Embryonic facial prominence (tissue), 1 donor: ENCODE measurements around the gene DCC.

Experiments
- DNase-seq: peaks from one replicate; pipeline ENCODE4 v3.0.0-alpha.2; 2016; ENCODE audit errors: extremely low spot score

Gene DCC

DNA sequence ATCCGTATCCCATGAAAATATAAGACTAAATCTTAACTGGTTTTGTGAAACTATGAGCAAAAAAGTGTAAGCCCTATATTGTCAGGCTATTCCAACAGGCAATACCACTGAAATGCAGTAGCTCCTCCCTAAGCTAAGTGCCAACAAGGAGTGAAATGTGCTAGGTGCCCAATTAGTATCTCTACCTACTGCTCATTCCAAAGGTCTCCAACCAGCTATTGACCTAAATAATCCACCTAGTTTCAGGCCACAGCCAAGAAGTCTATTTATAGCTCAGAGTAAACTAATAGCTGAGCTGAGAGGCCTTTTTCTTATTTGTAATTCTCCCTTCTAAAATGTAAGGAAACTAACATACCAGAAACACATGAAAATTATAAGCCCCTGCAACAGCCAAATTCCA is 482.2 kb downstream of the DCC start:
- DNase-seq = no peak

DNA sequence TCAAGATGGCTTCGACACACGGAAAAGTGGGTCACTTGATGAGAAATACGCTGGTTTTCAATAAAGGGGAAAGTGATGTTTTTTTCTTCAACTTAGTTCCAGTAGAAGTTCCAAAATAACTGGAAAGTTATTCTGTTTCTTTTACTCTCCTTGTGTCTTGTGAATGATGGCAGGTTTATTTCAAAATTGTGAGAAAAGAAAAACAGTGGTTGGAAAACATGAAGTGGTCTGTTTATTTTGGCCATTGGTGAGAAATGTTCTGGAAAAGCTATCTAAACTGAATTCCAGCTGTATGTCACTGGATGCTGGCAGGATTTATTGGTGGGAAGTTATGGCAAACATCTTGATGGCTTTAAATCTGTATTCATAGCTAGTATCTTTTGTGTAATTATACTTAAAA is 484.1 kb downstream of the DCC start:
- DNase-seq = no peak

DNA sequence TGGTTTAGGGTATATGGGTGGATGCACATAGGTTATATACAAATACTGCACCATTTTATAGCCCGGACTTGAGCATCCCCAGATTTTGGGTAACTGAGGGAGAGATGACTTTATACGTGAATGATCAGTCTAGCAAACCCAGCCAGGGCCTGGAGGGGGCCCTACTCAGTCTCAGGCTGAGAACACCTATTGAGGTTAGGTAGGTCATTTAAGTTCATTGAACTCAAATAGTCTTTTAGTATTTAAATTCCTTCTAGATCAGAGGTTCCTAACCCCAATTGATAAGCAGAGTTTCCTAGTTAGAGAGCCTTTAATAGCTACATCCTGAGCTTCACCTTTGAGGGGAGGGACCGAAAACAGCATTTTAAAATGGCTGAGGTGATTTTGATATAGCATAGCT is 487.0 kb downstream of the DCC start:
- DNase-seq = no peak

DNA sequence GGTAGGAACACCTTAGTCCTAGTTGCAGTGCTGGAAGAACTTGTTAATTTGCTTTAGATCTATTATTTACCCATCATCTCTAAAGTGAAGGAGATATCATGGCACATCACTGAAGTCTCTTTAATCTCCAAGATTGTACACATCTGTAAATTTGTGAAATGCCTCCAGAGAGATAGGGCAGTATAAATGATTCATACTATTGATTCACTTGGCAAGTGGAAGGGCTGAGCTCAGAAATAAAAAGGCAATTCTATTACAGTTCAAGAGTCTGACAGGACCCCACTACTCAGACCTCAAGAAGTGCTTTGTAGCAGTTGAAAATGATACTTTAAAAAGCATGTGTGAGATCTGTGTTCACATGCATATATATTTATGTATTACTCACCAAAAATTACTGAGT is 489.3 kb downstream of the DCC start:
- DNase-seq = no peak

DNA sequence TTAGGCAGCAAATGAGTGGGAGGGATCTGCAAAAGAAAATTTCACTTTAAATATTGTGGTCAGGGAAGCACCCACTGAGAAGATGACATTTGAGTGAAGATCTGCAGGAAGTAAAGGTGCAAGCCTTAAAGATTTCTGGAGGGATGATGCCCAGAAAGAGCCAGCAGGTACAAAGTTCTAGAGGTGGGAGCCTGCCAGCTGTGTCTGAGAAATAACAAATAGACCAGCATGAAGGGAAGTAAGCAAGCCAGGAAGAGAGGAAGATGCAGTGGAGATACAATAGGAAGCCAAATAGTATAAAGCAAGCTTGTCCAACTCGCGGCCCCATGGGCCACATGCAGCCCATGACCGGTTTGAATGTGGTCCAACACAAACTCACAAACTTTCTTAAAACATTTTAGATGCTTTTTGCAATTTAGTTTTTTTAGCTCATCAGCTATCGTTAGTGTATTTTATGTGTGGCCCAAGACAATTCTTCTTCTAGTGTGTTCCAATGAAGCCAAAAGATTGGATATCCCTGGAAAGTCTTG is 489.9 kb downstream of the DCC start:
- no peak for DNase-seq

DNA sequence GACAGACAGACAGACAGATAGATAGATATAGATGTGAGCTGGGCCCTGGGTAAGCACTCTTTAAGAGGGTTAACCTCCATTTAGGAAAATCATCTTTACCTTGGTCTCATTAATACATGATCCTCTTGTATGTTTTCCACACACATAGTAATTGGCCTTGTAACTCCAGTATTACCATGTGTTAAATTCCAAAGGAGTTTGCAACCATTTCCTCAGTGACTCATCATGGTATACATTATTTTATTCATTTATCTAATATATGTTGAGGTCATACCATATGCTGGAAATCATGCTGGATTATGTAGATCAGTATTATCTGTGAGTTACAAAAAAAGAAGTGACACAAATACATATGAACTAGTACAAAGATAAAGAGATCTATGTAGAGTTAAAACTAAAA is 504.3 kb downstream of the DCC start:
- no peak for DNase-seq

DNA sequence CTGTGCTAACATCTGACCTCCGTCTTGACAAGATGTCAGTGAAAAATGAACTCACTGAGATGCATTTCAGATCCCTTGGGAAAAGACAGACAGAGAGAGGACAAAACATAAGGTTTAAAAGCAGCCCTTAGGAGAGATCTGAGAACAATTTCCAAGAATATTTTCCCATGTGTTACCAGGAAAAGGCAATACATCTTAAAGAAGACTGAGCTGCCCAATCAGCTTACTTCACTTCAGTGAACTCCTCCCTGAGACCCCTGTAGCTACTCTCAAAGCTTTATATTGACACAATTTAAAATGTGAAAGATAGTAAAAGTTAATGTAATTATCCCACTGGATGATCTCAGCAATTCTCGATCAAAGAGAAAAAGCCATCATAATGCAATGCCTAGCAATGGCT is 505.0 kb downstream of the DCC start:
- no peak for DNase-seq

DNA sequence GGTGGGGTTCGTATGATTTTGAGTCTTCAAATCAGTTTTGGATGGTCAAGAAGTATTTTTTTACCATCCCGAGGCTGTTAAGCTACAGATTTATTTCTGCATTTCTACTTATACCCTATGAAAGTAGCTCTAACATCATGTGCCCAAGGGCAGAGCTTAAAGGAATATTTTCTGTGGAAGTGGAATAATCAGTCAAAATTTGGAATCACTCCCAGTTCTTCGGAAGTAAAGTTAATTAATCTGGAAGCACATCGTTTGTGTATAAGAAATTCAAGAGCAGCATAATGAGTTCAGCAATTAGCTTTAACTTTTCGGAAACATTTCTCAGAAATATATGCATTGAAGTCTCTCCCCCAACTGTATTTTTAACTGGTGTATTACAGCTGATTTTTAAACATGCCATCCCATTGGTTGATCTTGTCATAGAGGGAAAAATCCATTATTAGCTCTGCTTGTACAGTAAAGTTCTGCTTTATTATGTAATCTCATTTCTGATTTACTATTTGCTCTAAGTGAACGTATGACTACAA is 510.1 kb downstream of the DCC start:
- DNase-seq = no peak

DNA sequence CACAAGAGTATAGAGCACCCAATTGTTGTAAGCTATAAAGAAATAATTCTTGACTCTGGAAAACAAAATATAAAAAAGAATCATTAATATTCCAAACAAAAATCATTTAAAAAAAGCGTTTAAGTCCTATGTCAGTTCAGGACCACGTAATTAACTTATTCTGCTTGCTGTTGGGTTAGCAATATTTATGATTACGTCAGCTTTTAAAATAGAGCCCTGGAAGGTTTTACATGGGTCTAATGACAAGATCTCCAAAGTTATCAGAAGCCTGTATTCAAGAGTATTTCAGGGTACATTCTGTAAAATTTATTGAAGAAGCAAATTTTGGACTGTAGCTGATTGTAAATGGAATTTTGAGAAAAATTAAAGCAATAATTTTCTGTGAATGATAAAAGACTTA is 521.6 kb downstream of the DCC start:
- no peak for DNase-seq

DNA sequence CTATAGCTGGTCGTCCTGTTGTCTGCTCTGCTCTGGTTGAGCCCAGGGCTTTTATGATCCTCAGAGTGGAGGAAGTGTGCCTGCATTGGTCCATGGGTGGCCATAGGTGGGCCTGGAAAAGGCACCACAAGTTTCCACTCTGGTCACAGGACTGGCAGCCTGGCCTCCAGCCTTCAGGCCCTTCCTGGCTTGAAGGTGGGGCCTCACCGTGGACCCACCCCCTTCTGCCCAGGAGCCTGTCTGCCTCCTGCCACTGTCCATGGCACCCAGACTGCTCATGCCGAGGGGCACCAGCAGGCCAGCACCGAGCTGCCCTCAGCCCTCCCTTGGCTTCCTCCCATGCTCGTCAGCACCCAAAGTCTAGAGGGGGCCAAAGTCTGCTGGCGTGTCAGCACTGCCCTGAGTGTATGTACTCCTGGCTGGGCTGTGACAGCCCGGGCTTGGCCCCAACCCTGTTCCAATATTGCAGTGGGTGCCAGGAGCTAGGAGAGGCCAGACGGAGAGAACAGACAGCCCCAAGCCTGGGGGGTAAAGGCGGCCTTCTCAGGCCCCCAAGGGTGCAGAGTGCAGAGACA is 529.4 kb downstream of the DCC start:
- DNase-seq = no peak

DNA sequence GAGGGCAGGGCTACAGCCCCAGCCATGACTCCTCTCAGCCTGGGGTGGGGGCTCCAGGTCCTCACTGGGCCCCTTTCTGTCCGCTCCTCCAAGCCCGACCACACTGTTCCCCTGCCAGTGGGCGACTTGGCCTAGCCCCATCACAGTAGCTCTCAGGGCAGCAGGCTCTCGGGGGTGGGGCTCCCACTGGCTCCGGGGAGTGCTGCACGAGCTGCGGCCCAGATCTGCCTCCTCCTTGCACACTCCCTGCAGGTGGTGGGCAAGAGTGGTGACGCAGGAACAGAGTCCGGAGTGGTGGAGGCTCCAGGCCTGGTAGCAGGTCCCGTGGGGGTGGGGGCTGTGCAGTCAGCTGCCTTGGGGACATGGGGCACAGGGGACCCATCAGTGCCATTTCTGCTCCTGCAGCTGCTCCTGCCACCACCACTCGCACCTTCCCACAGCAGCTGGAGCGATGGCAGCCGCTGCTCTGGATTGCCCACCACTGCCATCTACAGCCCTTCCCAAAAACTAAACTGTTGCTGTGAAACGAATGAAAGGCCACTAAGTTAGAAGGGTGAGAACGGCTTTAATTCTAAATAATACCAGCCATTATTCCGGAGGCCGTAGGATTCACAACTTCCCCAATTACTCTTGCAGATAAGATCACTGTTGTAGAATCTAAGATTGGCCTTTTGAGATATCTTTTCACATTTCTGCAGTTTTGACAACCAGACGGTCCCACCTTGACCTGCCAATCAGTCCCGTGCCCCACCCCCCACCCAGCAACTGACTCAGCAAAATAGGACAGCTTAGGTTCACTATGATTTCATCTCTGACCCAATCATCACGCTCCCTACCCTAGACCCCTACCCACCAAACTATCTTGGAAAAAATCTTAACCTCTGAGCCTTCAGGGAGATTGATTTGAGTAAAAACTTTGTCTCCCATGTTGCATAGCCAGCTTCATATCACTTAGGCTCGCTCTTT is 530.2 kb downstream of the DCC start:
- DNase-seq = no peak

DNA sequence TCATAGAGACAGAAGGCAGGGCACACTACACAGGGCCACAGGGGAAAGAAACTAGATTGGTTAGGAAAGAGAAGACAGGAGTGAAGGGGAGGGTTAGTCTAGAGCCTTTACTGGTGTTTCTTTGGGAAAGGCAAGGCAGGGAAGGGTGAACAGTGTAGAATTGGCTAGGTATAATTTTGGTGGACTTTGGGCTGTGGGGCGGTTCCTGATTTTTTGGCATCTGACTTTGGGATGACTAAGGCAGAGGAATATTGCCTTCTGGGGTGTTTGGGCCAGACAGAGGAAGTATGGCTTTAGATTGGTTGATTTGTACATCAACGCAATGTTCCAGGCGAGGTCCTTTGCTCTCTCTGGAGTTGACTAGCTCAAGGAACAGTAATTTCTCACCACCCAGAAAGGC is 534.8 kb downstream of the DCC start:
- DNase-seq = no peak

DNA sequence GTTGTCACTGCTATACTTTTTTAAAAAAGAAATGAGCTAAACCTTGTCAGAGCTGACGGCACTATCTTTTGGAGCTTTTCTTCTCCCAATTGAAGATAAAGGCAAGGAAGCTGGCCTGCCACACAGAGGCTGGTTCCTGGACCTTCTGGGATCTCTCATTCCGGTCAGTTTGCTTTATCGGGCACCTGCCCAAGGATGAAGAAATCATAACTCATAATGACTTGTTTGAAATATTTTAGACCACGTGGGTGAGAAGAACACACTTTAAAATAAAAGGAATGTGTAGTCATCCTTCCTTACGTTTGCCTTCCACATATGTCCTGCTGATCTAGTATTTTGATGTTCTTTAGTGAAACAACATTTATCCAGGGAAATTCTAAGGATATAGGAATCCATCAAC is 535.7 kb downstream of the DCC start:
- DNase-seq = no peak

DNA sequence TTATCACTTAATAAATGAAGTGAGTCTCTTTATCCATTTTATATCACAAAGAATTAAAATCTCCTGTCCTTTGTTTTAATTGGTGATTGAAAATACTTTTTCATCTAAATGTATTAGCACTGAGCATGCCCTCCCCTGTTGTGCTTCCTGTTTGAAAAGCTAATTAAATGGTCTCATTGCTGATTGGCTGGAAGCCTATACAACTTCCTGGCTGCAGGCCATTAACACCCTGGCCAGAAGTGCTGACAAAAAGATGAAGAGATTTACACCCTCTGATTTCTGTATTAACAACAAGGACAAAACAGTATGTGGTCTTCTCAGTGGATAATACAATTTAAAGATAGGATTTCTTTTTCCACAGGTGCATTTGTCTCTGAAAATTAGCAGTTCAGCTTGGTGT is 548.0 kb downstream of the DCC start:
- no peak for DNase-seq

DNA sequence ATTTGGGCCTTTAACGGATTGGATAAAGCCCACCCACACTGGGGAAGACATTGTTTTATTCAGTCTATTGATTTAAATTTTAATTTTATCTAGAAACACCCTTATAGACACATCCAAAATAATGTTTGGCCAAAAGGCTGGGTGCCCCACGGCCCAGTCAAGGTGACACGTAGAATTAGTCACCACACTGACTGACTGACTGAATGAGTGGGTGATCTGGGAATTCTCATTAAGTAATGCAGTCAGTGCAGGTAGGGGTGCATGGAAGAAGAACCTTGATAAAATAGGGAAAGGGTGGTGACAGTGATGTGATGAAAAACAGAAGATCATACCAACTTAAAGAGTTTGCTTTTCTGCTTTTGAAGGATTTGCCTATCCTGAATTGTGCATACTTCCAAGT is 554.8 kb downstream of the DCC start:
- DNase-seq = no peak

DNA sequence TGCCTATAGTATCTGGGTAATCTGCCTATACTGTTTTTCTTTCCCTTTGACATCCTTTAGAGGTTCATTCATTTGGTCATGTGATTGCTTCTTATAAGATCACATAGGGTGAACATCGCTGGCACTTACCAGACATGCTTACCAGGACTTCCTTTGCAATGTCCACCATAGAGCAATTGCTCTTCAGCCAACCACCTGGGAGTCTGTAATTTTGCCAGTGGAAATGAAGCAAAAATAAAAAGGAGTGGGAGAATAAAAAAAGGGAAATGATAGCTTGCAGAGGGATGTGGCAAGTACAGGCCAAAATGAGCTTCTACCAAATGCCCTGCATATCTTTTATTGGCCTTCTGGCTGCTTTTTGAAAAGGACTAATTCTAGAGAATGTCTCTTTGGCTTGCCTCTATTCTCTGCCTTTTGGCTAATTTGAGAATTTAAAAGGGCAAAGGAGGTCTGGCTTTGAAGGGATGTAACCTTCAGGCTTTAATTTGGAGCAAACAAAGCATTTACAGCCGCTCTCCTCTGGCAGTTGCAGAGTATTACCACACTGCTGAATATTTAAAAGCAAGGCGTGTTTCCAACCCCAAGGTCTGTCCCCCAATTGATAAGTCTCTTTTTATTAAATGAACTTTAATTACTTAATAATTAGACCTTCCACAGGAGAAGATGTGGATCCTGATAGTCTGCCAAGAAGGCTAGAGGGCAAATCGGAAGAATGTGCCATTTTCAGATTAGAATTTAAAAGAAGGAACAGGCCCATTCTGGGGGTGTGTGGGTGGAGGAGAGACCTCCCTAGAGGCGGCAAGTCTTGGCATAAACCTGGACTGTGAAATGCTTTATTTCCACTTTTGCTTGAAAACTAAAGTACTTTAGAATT is 557.9 kb downstream of the DCC start:
- DNase-seq = no peak

DNA sequence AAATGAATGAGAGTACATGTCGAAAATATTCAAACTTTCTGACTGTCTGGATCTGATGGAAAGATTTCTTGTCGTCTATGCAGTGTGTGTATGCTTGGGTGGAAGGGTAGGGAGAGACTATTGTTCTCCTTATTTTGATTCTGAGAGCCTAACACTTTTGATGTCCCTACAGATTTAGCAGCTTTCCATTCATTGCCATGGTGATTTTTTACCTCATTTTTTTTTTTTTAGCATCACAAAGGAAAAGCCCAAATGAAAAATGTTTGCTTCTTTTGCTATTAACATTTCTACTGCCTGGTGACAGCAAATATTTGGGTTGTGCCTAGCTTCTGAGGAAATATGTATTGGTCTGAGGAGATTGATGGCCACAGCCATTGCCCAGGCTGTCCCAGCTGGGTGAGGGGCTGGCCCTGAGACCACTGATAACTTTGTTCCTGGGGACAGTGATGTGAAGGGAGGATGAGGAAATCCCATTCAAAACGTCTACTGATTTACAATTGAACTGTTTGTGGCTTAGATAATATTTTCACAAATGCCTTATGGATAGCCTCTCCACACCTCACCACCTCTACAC is 558.6 kb downstream of the DCC start:
- DNase-seq = no peak

DNA sequence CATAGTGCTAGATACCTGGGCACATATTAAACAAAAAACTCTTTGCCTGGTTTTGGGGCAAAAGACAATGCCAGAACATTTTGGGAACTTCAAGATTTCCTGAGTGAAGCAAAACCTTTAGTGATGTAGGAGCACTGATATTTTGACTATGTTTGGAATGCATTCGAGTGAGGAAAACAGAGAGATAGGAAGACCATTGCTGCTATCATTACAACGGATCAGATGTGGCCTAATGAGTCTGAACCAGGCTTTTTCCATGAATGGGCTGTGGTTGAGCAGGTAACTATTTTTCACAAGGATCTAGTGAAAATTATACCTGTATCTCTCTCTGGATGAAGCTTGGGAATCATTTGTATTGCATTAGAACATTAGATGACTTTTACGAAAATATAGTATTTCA is 562.2 kb downstream of the DCC start:
- DNase-seq = no peak

DNA sequence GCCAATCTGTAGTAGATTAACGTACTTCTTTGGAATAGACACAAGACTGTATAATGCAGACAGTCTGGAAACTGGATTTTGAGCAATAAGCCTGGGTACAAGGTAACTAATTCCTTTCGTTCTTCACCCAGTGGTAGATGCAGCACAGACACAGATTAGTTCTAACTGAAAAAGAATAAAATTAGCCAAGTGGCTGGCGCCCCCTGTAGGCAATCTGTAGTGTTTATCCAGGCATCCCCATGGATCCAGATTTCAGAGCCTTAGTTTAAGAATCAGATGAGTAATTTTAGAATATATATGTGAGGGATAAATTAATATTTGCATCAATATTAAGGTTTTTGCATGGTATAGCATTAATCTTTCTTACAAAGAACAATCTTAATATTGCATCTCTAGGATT is 563.9 kb downstream of the DCC start:
- DNase-seq = no peak

DNA sequence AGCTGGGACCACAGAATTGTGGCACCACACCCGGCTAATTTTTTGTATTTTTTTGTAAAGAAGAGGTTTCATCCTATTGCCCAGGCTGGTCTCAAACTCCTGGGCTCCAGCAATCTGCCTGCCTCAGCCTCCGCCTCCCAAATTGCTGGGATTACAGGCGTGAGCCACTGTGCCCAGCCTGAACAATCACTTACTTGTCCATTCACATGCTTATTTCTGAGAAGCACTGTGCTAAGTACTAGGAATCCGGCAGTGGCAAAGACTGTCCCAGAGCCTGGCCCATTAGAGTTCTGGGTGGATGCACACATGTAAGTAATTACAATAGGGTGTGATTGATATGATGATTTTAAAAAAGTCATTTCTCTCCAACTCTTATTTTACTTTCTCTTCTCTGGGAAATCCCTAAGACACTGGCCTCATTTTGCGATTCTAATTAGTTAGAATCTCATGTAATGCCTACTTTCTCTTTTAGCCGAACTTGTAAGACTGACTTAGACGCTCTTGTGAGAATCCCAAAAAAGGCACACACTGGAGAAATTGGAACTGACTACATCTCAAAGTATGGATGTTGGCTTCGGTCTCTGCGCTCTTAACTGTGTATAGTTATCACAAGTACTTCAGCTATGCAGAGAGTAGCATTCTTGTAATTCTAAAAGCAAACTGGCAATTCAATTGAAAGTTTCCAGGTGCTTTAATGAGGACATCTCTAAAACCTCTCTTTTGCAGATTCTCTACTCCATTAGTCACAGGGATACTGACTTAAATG is 567.7 kb downstream of the DCC start:
- DNase-seq = no peak

DNA sequence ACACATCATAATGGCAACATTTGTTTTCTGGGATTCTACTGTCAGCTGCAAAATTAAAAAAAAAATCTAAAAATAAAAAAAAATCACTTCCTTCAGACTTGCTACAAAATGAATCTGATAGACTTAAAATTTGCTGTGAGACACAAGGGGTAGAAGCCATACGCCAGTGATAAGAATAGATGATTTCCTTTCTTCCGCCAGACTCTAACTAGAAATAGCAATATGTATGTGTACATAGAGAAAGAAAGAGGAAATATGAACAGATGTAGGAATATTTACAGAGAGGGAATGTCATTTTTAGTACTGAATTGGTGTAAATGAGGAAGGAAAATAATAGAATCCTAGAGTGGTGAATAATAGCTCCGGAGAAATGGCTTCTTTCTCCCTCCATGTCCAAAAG is 574.2 kb downstream of the DCC start:
- DNase-seq = no peak
